HG03060 (cell line): ENCODE measurements around the gene TAF7.
"Not testable (repeated sequence)": the region's sequence is repeated elsewhere in the genome, so short reads cannot be mapped to it uniquely, and the experiment has no call there.

Source experiments
- ATAC-seq: cut with Tn5 transposase; IDR thresholded peaks from one replicate; pipeline ENCODE4 v1.9.1; 2021; ENCODE audit warnings: low read depth, moderate number of reproducible peaks; ENCODE audit not compliant: unreplicated experiment

Gene TAF7

DNA sequence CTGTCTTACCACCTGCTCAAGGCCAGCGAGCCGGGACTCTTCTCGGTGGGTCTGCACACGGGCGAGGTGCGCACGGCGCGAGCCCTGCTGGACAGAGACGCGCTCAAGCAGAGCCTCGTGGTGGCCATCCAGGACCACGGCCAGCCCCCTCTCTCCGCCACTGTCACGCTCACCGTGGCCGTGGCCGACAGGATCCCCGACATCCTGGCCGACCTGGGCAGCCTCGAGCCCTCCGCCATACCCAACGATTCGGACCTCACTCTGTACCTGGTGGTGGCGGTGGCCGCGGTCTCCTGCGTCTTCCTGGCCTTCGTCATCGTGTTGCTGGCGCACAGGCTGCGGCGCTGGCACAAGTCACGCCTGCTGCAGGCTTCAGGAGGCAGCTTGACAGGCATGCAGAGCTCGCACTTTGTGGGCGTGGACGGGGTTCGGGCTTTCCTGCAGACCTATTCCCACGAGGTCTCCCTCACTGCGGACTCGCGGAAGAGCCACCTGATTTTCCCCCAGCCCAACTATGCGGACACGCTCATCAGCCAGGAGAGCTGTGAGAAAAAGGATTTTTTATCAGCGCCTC, 20.3 kb upstream of the TAF7 start:
- ATAC-seq, result not testable (repeated sequence)

DNA sequence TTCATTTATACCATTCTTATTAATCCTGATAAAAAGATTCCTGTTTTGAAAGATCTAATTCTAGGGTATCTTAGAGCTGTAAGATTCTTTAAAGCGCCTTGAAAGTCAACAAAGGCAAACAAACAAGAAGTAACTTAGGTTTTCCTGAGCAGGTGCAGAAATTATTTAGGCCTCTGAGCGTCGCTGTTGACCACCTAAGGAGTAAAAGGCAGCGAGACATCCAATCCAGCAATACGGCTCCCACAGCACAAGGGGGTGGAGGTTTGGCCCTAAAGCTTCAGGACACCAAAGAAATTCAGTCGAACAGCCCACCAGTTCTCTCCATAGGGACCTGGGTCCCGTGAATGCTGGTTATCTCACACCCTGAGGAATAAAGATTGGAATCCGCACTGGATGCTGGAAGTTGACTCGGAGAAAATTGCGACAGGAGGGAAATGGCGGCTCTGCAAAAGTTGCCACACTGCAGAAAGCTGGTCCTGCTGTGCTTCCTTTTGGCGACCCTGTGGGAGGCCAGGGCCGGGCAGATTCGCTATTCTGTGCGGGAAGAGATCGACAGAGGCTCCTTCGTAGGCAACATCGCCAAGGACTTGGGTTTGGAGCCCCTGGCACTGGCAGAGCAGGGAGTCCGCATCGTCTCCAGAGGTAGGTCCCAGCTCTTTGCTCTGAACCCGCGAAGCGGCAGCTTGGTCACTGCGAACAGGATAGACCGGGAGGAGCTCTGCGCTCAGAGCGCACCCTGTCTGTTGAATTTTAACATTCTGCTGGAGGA, 18.1 kb upstream of the TAF7 start, which contains the start of gene PCDHGA2:
TSS of gene PCDHGA2 (plus strand) at position 223 of the 769 bp plus-strand sequence.
- ATAC-seq, result no peak

DNA sequence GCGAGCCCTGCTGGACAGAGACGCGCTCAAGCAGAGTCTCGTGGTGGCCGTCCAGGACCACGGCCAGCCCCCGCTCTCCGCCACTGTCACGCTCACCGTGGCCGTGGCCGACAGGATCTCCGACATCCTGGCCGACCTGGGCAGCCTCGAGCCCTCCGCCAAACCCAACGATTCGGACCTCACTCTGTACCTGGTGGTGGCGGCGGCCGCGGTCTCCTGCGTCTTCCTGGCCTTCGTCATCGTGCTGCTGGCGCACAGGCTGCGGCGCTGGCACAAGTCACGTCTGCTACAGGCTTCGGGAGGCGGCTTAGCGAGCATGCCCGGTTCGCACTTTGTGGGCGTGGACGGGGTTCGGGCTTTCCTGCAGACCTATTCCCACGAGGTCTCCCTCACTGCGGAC, 12.0 kb upstream of the TAF7 start:
- not testable (repeated sequence) for ATAC-seq

DNA sequence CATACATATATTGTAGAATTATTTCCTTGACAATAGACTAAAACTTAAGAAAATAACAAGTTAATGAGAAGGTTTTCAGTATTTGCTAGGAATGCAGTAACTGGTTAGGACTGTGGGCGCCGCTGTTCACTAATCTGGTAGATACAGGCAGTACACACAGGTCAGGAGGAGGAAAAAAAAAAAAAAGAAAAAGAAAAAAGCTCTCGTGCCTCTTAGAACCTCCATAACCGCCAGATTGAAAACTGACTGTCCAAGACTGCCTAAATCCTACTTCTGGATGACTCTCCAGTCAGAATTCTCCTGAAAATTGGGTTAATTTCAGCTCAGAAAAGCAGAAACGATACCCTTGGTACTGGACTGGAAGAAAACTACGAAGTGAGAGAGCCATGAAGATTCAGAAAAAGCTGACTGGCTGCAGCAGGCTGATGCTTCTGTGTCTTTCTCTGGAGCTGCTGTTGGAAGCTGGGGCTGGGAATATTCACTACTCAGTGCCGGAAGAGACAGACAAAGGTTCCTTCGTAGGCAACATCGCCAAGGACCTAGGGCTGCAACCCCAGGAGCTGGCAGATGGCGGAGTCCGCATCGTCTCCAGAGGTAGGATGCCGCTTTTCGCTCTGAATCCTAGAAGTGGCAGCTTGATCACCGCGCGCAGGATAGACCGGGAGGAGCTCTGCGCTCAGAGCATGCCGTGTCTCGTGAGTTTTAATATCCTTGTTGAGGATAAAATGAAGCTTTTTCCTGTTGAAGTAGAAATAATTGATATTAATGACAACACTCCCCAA, 9.9 kb upstream of the TAF7 start, which contains the start of gene PCDHGA1:
TSS of gene PCDHGA1 (plus strand) at position 216 of the 782 bp plus-strand sequence.
- no peak for ATAC-seq

DNA sequence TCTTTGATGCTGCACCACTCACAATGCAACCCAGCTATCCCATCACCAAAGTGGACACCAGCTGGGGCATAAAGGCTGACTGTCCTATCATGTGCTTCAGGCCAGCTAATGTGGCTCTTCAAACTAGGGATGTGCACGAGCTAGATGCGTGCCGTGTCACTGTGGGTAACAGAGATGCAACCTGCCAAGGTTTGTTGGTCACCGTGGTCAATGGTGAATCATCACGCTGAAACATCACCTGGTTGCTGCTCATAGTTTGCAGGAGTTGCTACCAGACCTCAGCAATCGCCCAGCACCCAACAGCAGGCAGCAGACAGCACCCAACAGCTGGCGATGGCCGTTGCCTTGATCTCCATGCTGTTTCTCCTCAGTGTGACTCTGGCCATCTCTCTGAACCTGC, 7.6 kb upstream of the TAF7 start:
- no peak for ATAC-seq

DNA sequence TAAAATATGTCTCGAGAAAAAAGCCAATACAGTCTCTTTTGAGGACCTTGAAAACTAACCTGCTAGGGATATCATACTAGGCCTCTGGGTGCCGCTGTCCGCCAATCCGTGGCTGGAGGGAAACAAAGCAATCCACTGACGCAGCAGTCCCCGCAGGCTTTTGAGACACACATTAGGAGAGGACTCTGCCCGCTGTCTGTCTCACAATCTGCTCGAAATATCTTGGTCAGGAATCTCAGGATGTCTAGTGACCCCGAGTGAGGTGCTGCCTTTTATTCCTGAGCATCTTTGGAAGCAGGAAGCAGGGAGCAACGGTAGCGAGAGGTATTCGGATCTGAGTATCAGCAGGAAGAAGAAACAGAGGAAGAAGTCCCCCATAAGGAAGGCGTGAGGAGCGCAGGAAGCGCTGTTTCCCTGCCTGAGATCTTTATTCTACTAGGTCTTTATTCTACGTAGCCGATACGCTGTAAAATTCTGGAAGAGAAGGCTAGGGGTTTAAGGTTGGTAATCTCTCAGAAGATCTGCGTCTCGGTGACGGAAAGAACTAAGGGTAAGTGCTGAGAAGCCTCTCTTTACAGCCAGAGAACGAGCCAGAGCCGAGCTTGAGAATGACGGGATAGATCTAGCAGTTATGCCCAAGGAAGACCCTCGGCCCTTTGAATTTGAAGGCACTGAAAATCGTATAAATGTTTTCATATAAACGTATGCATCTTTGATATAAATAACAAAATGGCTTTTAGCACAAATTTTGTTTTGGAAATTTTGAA, 5.7 kb upstream of the TAF7 start:
- peak; percentile 59 for ATAC-seq

DNA sequence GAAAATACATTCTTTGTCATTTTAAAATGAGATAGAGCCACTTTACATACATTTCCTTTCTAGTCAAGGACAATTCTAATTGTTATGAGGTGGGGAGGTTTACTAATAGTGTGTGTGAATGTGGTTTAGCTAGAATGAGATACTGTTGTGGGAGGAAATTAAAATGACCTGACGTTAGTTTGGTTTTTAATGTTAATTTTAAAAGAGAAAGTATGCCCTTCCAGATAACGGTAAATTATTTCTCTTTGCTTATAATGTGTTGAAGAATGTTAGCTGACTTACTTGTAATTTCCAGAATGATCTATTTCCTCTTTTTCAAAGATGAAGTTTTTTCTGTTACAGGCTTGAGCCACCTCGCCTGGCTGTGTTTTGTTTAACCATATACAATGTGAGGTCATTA, 1.7 kb upstream of the TAF7 start:
- no peak for ATAC-seq

DNA sequence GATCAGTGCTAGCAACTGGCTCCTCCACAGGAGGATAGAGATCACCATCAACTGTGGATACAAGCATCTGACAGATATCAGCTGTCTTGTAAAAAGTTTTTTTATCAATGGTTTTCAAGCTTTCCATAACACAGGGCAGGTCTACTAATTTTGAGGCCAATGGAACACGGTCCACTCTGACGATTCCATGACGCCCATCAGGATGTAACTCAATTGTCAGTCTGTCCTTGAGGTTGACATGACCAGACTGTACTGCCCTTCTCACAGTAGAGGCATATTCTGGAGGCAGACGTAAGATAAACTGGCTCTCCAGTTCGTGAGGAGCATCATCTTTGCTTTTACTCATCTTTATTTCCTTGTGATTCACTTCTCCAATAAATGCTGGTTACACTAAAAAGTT, 885 bp downstream of the TAF7 start:
- no peak for ATAC-seq

DNA sequence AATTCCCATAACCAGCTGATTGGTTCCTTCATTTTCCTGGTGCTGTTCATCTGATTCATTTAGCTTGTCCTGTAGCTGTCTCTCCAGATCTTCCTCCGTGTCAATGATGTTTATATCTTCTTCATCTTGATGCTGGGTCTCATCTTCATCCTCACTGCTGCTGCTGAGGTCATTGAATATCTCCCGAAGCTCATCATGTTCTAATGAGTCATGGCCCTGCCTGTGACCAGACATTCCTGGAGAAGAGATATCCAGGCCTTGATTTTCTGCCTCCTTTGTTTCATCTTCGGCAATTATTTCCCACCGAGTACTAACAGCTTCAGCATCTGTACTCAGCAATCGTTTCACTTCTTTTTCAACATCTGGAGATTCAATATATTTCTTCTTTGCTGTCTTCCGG, 1.4 kb downstream of the TAF7 start:
- no peak for ATAC-seq

DNA sequence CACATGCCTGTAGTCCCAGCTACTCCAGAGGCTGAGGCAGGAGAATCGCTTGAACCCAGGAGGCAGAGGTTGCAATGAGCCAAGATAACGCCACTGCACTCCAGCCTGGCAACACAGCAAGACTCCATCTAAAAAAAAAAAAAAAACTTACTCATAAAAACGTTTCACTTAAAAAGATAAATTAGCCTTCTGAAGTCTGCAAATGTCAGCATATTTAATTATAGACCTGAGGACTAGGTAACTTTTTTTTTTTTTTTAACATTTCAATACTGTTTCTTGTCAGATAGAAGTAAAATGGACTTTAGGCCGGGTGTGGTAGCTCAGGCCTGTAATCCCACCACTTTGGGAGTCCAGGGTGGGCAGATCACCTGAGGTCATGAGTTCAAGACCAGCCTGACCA, 3.6 kb downstream of the TAF7 start:
- not testable (repeated sequence) for ATAC-seq

DNA sequence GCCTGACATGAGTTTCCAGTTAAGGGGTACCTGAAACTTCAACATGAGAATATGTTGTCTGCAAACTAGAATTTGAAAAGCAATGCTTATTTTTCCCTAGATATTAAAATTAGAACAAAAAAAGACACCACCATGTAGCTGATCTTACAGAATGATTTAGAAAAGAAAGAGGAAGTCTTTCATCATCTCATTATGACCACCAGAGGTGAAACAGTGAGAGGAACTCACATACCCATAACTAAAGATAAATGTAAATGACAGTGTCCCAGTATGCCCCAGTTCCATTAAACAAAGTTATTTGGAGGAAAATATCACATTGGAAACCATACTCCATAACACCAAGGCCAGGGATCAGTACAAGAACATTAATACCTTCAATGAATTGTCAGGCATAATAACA, 6.9 kb downstream of the TAF7 start:
- ATAC-seq, result no peak

DNA sequence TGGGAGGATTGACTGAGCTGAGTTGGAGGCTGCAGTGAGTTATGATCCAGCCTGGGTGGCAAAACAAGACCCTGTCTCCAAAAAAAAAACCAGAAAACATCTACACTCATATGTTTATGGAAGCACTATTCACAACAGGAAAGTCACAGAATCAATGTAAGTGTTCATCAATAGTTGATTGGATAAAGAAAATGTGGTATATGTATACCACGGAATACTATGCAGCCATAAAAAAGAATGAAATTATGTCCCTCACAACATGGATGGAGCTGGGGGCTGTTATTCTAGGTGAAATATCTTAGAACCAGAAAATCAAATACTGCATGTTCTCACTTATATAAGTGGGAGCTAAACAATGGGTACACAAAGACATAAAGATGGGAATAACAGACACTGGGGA, 14.0 kb downstream of the TAF7 start:
- no peak for ATAC-seq

DNA sequence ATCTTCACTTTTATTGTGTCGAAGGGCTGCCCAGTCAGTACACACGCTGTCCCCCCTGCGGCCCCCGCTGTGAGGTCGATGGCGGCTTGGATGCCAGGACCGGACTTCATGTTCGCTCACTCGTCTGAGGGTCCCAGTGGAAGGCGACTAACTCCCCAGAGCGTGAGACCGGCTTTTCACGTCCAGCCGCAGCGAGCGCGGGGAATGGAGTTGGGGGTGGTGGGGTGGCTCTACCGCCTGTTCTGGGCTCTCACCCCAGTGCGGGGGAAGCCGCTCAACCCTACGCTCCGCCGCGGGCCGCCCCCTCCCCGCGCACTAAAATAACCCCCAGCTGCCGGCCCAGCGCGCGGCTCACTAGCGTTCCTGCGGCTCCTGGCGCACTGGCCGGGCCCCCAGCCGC, 16.8 kb downstream of the TAF7 start, which contains the start of gene SLC25A2:
TSS of gene SLC25A2 (minus strand) at position 294 of the 400 bp plus-strand sequence. CDS start at position 110, 184 bp downstream.
- no peak for ATAC-seq

DNA sequence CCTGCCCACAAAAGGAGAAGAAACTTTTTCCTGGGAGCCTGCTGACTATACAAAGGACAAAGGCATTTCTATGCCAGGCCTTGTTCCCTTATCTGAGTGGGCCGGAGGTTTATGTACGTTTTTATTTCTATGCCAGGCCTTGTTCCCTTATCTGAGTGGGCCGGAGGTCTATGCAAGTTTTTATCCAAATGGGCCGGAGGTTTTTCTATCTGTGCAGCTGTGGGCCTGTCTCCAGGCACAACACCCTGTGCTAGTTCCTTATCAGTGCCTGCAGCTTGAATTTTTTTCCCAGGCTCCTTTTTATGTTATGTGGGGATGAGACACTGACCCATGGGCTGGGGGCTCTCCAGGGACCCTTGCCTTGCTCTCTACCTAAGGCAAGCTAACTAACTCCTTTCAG, 22.2 kb downstream of the TAF7 start:
- no peak for ATAC-seq

DNA sequence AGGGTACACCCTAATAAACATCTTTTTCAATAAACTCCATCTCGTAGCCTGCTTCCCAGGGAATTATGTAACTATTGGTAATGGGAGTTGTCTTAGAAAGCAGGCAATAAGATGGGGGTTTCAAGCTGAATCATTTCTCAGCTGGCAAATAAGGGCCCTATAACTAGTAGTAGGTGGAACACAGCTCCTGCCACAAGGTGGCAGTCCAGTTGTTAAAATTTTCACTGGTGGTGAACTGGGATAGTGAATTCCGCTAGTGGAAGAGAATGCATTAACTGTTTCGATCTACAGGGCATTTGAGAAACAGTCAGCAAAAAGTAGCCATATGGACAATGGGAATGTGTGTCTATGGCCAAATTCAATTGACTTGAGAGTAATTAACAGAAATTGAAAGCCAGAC, 47.7 kb downstream of the TAF7 start:
- no peak for ATAC-seq

DNA sequence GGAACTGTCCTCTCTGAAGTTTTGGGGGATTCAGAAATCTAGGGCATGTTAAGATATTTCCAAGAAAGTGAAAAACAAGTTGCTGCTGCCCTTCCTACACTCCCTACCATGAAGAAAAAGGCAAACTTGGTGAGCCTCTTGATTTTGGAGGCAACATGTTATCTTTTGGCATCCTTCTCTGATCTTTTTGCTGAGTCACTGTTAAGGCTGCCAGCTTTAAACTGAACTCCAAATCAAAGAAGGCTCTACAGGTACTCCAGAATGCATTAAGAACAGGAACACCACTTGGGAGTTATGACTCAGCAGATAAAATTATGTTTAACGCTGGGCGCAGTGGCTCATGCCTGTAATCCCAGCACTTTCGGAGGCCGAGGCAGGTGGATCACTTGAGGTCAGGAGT, 51.4 kb downstream of the TAF7 start:
- no peak for ATAC-seq
